H9 (cell line): Measurements from ENCODE around the gene FHIT. TPM values are rescaled to one million over a fixed set of nuclear protein-coding genes. Genes with fewer than 3 reads are reported as not detected.

Experiments used
- DNase-seq: peaks from one replicate; pipeline ENCODE4 v3.0.0-alpha.2; 2017
- H2AFZ ChIP-seq: one replicate; pipeline ENCODE4 v1.6.1; 2013; ENCODE audit warnings: mild to moderate bottlenecking, low read length, control low read depth, moderate library complexity
- H2AK5ac ChIP-seq: 2 replicates; pipeline ENCODE4 v1.6.1; 2013; ENCODE audit warnings: low read length, control low read depth, mixed read lengths; ENCODE audit not compliant: insufficient read length
- H2BK120ac ChIP-seq: one replicate; pipeline ENCODE4 v1.6.1; 2013; ENCODE audit warnings: low read depth, mild to moderate bottlenecking, low read length, control low read depth, inconsistent platforms; ENCODE audit not compliant: poor library complexity, severe bottlenecking
- H2BK12ac ChIP-seq: 2 replicates; pipeline ENCODE4 v1.6.1; 2013; ENCODE audit warnings: low read length, control low read depth, mixed read lengths, low read depth; ENCODE audit not compliant: insufficient read length
- H2BK15ac ChIP-seq: 2 replicates; pipeline ENCODE4 v1.6.1; 2013; ENCODE audit warnings: low read depth, low read length, control low read depth
- H2BK20ac ChIP-seq: one replicate; pipeline ENCODE4 v1.6.1; 2013; ENCODE audit warnings: low read depth, mild to moderate bottlenecking, low read length, control low read depth, inconsistent platforms; ENCODE audit not compliant: poor library complexity, severe bottlenecking
- H2BK5ac ChIP-seq: 2 replicates; pipeline ENCODE4 v1.6.1; 2013; ENCODE audit warnings: low read length, control low read depth, mixed read lengths; ENCODE audit not compliant: insufficient read length
- H3K14ac ChIP-seq: 2 replicates; pipeline ENCODE4 v1.6.1; 2013; ENCODE audit warnings: low read length, control low read depth; ENCODE audit not compliant: insufficient read depth
- H3K18ac ChIP-seq: 2 replicates; pipeline ENCODE4 v1.6.1; 2013; ENCODE audit warnings: low read depth, mild to moderate bottlenecking, mixed read lengths, low read length, control low read depth; ENCODE audit not compliant: insufficient read length
- H3K23ac ChIP-seq: 2 replicates; pipeline ENCODE4 v1.6.1; 2013; ENCODE audit warnings: low read length, control low read depth, mixed read lengths, low read depth; ENCODE audit not compliant: insufficient read length
- H3K23me2 ChIP-seq: 2 replicates; pipeline ENCODE4 v1.6.1; 2013; ENCODE audit warnings: low read depth, mild to moderate bottlenecking, mixed read lengths, low read length, control low read depth; ENCODE audit not compliant: insufficient read length, poor library complexity, severe bottlenecking
- H3K27ac ChIP-seq: 2 replicates; pipeline ENCODE4 v1.5.1; 2013; ENCODE audit warnings: low read length, control low read depth, mixed read lengths, low read depth; ENCODE audit not compliant: insufficient read length
- H3K27me3 ChIP-seq: 2 replicates; pipeline ENCODE4 v1.6.1; 2013; ENCODE audit warnings: low read length, control low read depth, inconsistent platforms; ENCODE audit not compliant: insufficient read depth
- H3K4ac ChIP-seq: 2 replicates; pipeline ENCODE4 v1.6.1; 2013; ENCODE audit warnings: low read depth, mild to moderate bottlenecking, control low read depth, inconsistent platforms, low read length, moderate library complexity
- H3K4me1 ChIP-seq: 2 replicates; pipeline ENCODE4 v1.6.1; 2013; ENCODE audit warnings: low read length, control low read depth, inconsistent platforms; ENCODE audit not compliant: insufficient read depth
- H3K4me2 ChIP-seq: 2 replicates; pipeline ENCODE4 v1.6.1; 2013; ENCODE audit warnings: low read length, control low read depth, mixed read lengths; ENCODE audit not compliant: insufficient read length, insufficient read depth
- H3K56ac ChIP-seq: 2 replicates; pipeline ENCODE4 v1.6.1; 2013; ENCODE audit warnings: low read depth, mild to moderate bottlenecking, mixed read lengths, low read length, control low read depth; ENCODE audit not compliant: insufficient read length
- H3K79me1 ChIP-seq: 2 replicates; pipeline ENCODE4 v1.6.1; 2013; ENCODE audit warnings: low read depth, mild to moderate bottlenecking, moderate library complexity, low read length, control low read depth, inconsistent platforms; ENCODE audit not compliant: insufficient read depth, poor library complexity, severe bottlenecking
- H3K79me2 ChIP-seq: 2 replicates; pipeline ENCODE4 v1.6.1; 2013; ENCODE audit warnings: low read length, control low read depth, inconsistent platforms; ENCODE audit not compliant: insufficient read depth
- H3K9ac ChIP-seq: 2 replicates; pipeline ENCODE4 v1.6.1; 2013; ENCODE audit warnings: low read length, control low read depth, mixed read lengths; ENCODE audit not compliant: insufficient read length; ENCODE audit errors: extremely low read depth
- H3K9me3 ChIP-seq: one replicate; pipeline ENCODE4 v1.6.1; 2013; ENCODE audit warnings: low read depth, low read length, inconsistent platforms; ENCODE audit not compliant: control insufficient read depth
- H3T11ph ChIP-seq: one replicate; pipeline ENCODE4 v1.6.1; 2013; ENCODE audit warnings: mild to moderate bottlenecking, low read length, control low read depth, inconsistent platforms
- H4K20me1 ChIP-seq: one replicate; pipeline ENCODE4 v1.6.1; 2013; ENCODE audit not compliant: control insufficient read depth, insufficient read length, insufficient read depth
- H4K5ac ChIP-seq: 2 replicates; pipeline ENCODE4 v1.6.1; 2013; ENCODE audit warnings: low read depth, mild to moderate bottlenecking, mixed read lengths, low read length, control low read depth; ENCODE audit not compliant: insufficient read length
- H4K8ac ChIP-seq: replicated peaks from 2 replicates; pipeline ENCODE4 v1.6.1; 2013; ENCODE audit warnings: low read length, control low read depth, mixed read lengths, low read depth; ENCODE audit not compliant: insufficient read length
- H4K91ac ChIP-seq: 2 replicates; pipeline ENCODE4 v1.6.1; 2013; ENCODE audit warnings: low read depth, mild to moderate bottlenecking, moderate library complexity, mixed read lengths, low read length, control low read depth; ENCODE audit not compliant: insufficient read length
- H3K27ac Mint-ChIP-seq, 3 experiments: 2 replicates in 2 of 3; 3 replicates in 1 of 3; pipeline ENCODE4 v1.8.0; 2020 to 2021; ENCODE audit warnings: mixed read lengths in 3 of 3, mild to moderate bottlenecking in 1 of 3, moderate library complexity in 1 of 3
- H3K27me3 Mint-ChIP-seq: 2 replicates; pipeline ENCODE4 v1.8.0; 2021; ENCODE audit warnings: low read depth, mild to moderate bottlenecking, moderate library complexity, mixed read lengths
- H3K36me3 Mint-ChIP-seq, 3 experiments: 2 replicates in 2 of 3; 3 replicates in 1 of 3; pipeline ENCODE4 v1.8.0; 2020 to 2021; ENCODE audit warnings: low read depth in 3 of 3, mixed read lengths in 3 of 3; ENCODE audit not compliant: insufficient read depth in 1 of 3
- H3K4me1 Mint-ChIP-seq, 2 experiments: 2 replicates each; pipeline ENCODE4 v1.8.0; 2020; ENCODE audit warnings: mixed read lengths in 2 of 2
- H3K4me3 Mint-ChIP-seq, 2 experiments: 2 replicates in 1 of 2; 3 replicates in 1 of 2; pipeline ENCODE4 v1.8.0; 2020 to 2021; ENCODE audit warnings: mild to moderate bottlenecking in 2 of 2, mixed read lengths in 2 of 2, moderate library complexity in 1 of 2
- H3K9me3 Mint-ChIP-seq, 2 experiments: 2 replicates in 1 of 2; 3 replicates in 1 of 2; pipeline ENCODE4 v1.8.0; 2020; ENCODE audit warnings: mild to moderate bottlenecking in 2 of 2, mixed read lengths in 2 of 2, moderate library complexity in 1 of 2
- CTCF ChIP-seq: fragments of 200-600 bp; sonication (generic); conservative IDR thresholded peaks from 3 replicates; pipeline ENCODE4 v1.8.0; 2021; ENCODE audit warnings: antibody characterized with exemption, mild to moderate bottlenecking
- WGBS: extraction: QIAGEN DNeasy Blood & Tissue Kit; methylation state at CpG from one replicate; pipeline ENCODE4 v1.1.7; 2013; ENCODE audit warnings: missing lambda C conversion rate, low lambda C conversion rate, mixed read lengths; ENCODE audit not compliant: insufficient read length; ENCODE audit errors: extremely low coverage; 5-methylcytosine and 5-hydroxymethylcytosine counted together
- total RNA-seq: library from RNA; stranded (reverse); gene quantifications from 2 replicates; pipeline ENCODE4 v1.2.1, GENCODE V29; 2021

The FHIT gene
- total RNA-seq, 1 experiment from 2014 or later = 3.0 TPM

DNA sequence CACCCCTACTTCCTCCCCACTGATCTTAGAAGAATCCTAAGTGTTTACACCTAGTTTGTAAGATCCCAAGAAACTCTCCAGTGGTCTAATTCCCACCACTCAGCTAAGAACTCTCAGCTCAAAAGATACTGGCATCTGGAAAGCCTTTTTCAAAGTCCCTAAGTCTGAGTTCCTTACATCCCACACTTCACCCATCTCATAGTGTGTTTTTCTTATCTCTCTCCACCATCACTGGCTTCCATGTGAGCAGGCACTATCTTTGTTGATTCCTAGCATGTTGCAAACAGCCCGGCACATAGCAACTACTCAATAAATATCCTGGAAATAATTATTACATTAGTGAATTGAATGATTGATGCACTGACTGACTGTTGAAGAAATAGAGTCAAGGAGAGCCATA lies 173.7 kb downstream of the FHIT start:
- H3K9me3 ChIP-seq = no peaks in the 10 kb centered on the region
- no CpG with 5 or more reads among the region's 1 CpG for WGBS
- no peak overlapping the region for H3T11ph ChIP-seq
- H3K4me1 Mint-ChIP-seq = peaks cover 30 to 34% of the 10 kb centered on the region in 2 experiments
- no peaks in the 10 kb centered on the region for H3K36me3 Mint-ChIP-seq
- no peak overlapping the region for H2BK20ac ChIP-seq
- H4K91ac ChIP-seq = no peak overlapping the region
- no peak overlapping the region for H2BK120ac ChIP-seq
- H3K14ac ChIP-seq = no peak overlapping the region
- no peaks in the 10 kb centered on the region for H3K27me3 ChIP-seq
- no peak overlapping the region for H4K5ac ChIP-seq
- no peaks in the 10 kb centered on the region for H3K27me3 Mint-ChIP-seq
- no peak overlapping the region for H3K27ac ChIP-seq
- H3K4me3 Mint-ChIP-seq = no peak overlapping the region
- H2BK12ac ChIP-seq = no peak overlapping the region
- no peak for TF ChIP-seq CTCF
- no peak for DNase-seq
- no peaks in the 10 kb centered on the region for H3K79me2 ChIP-seq
- no peak overlapping the region for H3K56ac ChIP-seq
- no peak overlapping the region for H2BK5ac ChIP-seq
- H3K9me3 Mint-ChIP-seq = no peaks in the 10 kb centered on the region
- H3K23me2 ChIP-seq = no peaks in the 10 kb centered on the region
- no peaks in the 10 kb centered on the region for H3K79me1 ChIP-seq
- no peak overlapping the region for H3K4ac ChIP-seq
- H4K8ac ChIP-seq = no peak overlapping the region
- H3K27ac Mint-ChIP-seq = peak overlapping the region in 1 of 3 experiments; percentile 1; a peak in 2 of 7 replicates
- H2AK5ac ChIP-seq = no peak overlapping the region
- no peak overlapping the region for H3K4me2 ChIP-seq
- no peak overlapping the region for H3K9ac ChIP-seq
- no peaks in the 10 kb centered on the region for H4K20me1 ChIP-seq
- H2AFZ ChIP-seq = no peak overlapping the region
- no peak overlapping the region for H3K23ac ChIP-seq
- no peak overlapping the region for H3K18ac ChIP-seq
- H2BK15ac ChIP-seq = no peak overlapping the region
- peaks cover 3% of the 10 kb centered on the region; the same call in 1 of the 2 replicates for H3K4me1 ChIP-seq
